ENCODE results near the gene REEP1. TPM values are rescaled to one million over a fixed set of nuclear protein-coding genes. Genes with fewer than 3 reads are reported as not detected.
A peak's percentile ranks its signal among the peaks of the same experiment; 100 is the strongest.

The REEP1 gene
- total and polyA plus RNA-seq, 9 of the 15 experiments (the other 6 are each of a cell fraction or from before 2014, with no cell fraction given), result 0.11 to 0.67 (median 0.13) TPM

- Histone ChIP-seq H3K27ac (ENCODE audit: extremely low read depth, low read depth, low read length) (peak overlapping the region; percentile 83), H3K36me3 (ENCODE audit: control insufficient read depth, insufficient read depth, low read length) (peaks cover 34% of the 10 kb centered on the region), H3K9me1 (ENCODE audit: control insufficient read depth, insufficient read depth, low read length) (no peaks in the 10 kb centered on the region), H3K79me2 (ENCODE audit: control insufficient read depth, insufficient read depth, low read length) (peaks cover 81% of the 10 kb centered on the region), H3K4me1 (replicated peaks in 1 of 2; ENCODE audit: control insufficient read depth in 2 of 2, insufficient read depth in 2 of 2, low read length in 2 of 2) (peaks cover 11 to 23% of the 10 kb centered on the region in 2 experiments), H4K20me1 (replicated peaks; ENCODE audit: control insufficient read depth, insufficient read depth, low read length) (no peaks in the 10 kb centered on the region), H3K9ac (ENCODE audit: insufficient read depth in 1 of 2, low read depth in 2 of 2, low read length in 2 of 2) (peak overlapping the region in 1 of 2 experiments; percentile 93; a peak in 2 of 4 replicates), H2AFZ (ENCODE audit: low read depth, low read length) (0 out of 2 replicates have a peak overlapping the region, but pooled peaks have one; percentile 82), H3K9me3 (replicated peaks; ENCODE audit: control insufficient read depth, insufficient read depth, low read depth, low read length) (no peaks in the 10 kb centered on the region), H3K4me3 (peak overlapping the region; percentile 28; the same call in 1 of the 2 replicates), H3K4me2 (ENCODE audit: insufficient read depth, low read length) (peak overlapping the region; percentile 94), H3K27me3 (ENCODE audit: control insufficient read depth in 2 of 2, insufficient read depth in 2 of 2, low read length in 2 of 2) (no peaks in the 10 kb centered on the region)
- ChIA-PET CTCF (ENCODE audit: low intra/inter-chr PET ratio) (no interaction called here), POLR2A (interaction anchor here (1.0 to 13.6 kb wide), 3 partner anchors 8 to 45 kb away, joined by 3 to 134 read pairs (median 7); no protein-coding TSS in a partner anchor)
- 13% methylated on average over 2 of the region's 2 CpGs for WGBS (ENCODE audit: insufficient coverage, low coverage, missing lambda C conversion rate)
- FAIRE-seq (no peak), ATAC-seq (no peak), DNase-seq (ENCODE audit: extremely low read depth in 1 of 4, low spot score in 3 of 4) (no peak)
- intact Hi-C loops (cut with micrococcal nuclease) (no loop called here), in situ Hi-C loops (cut with MboI) (no loop called here)
- BruUV-seq (replicated peaks), result no TSS peak
- peak; percentile 65 for TF ChIP-seq MAFG (tag; conservative IDR thresholded peaks at IDR 0.05)
- TF ChIP-seq MAFF (IDR thresholded peaks at IDR 0.05; ENCODE audit: low read length), result peak; percentile 51
- TF ChIP-seq MNT (conservative IDR thresholded peaks at IDR 0.05), result 0 out of 4 replicates have a peak, but pooled peaks of 1 of the 2 experiments have one; percentile 29
- no peak for TF ChIP-seq NR1H2 (CRISPR knock-in tag; IDR thresholded peaks at IDR 0.05)
- TF ChIP-seq C11orf30 (IDR thresholded peaks at IDR 0.05; ENCODE audit: low read depth), result peak; percentile 82
- 0 out of 2 replicates have a peak, but pooled peaks have one; percentile 49 for TF ChIP-seq ZNF449 (CRISPR knock-in tag; IDR thresholded peaks at IDR 0.05)
- TF ChIP-seq ATF1 (CRISPR knock-in tag; IDR thresholded peaks at IDR 0.05), result no peak
- TF ChIP-seq ATF1 (tag; IDR thresholded peaks at IDR 0.05), result 0 out of 2 replicates have a peak, but pooled peaks have one; percentile 32
- TF ChIP-seq ZNF316 (IDR thresholded peaks at IDR 0.05), result peak; percentile 92
- TF ChIP-seq TOE1 (IDR thresholded peaks at IDR 0.05; ENCODE audit: borderline replicate concordance), result 0 out of 2 replicates have a peak, but pooled peaks have one; percentile 7
- no peak for TF ChIP-seq TOE1 (CRISPR knock-in tag; IDR thresholded peaks at IDR 0.05; ENCODE audit: borderline replicate concordance, low read depth)
- no peak for TF ChIP-seq TAF9B (IDR thresholded peaks at IDR 0.05; ENCODE audit: partially characterized antibody)
- TF ChIP-seq SMARCE1 (IDR thresholded peaks at IDR 0.05), result 0 out of 2 replicates have a peak, but pooled peaks have one; percentile 10
- TF ChIP-seq NCOA4 (IDR thresholded peaks at IDR 0.05; ENCODE audit: partially characterized antibody), result no peak
- no peak for TF ChIP-seq MBD2 (IDR thresholded peaks at IDR 0.05; ENCODE audit: borderline replicate concordance, low read depth)
- no peak for TF ChIP-seq MCM7 (IDR thresholded peaks at IDR 0.05)
- TF ChIP-seq PBX2 (CRISPR knock-in tag; IDR thresholded peaks at IDR 0.05; ENCODE audit: low read depth), result no peak
- TF ChIP-seq PBX2 (tag; conservative IDR thresholded peaks at IDR 0.05; ENCODE audit: low read depth), result no peak
These were observed 135.1 kb downstream of the REEP1 start for GRCh38 chr2:86202336-86202692.
